Measurements from ENCODE around the gene TNC. TPM values are rescaled to one million over a fixed set of nuclear protein-coding genes. Genes with fewer than 3 reads are reported as not detected.

Gene TNC
- total RNA-seq: 10 to 100 TPM in 2 of 4 donors, 1 to 10 TPM in 2; 4.8 to 47.0 (median 17.3) TPM

DNA sequence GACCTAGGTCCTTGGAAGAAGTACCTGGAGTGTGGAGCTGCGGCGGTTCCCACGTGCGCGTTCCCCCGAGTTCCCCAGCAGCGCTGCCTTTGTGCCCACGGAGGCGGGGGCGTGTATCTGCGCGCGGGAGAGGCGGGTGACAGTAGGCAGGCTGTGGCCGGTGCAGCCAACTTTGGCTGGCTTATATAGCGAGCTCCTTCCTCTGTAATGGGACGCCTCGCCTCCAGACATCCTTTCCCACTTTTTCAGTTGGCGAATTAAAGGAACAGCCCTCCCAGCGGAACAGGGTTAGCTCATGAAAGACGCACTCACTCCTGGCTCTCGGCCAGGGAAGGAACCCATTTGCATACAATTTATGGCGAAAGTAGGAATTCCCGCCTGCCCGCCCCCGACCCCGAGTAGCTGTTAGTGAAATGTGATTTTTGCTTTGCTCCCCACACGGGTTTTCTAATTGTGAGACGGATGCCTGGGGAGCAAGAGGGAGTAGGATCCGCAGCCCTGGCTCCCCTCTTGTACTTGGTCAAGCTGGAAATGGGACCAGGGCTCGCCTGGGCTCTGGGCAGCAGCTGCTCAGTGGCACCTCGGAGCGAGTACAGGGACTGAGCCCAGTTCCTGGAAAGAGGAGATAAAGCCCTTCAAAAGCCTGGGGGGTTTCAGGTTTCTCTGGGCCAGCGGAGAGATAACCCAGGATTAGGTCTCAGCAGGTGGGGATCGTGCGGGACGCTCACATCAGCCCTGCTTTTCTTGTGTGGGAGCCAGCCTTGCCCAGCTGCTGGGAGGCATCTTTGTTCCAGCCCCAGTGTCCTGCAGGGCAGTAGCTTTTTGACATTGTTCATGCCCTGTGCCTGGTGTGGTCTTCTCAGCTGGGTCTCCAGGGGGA lies at the start of gene TNC:
TSS of gene TNC (minus strand) at position 159 of the 880 bp plus-strand sequence. CDS start 27,139 bp downstream, outside the sequence.
- TF ChIP-seq POLR2A (IDR thresholded peaks at IDR 0.05): no peak
- TF ChIP-seq, protein P1, sequence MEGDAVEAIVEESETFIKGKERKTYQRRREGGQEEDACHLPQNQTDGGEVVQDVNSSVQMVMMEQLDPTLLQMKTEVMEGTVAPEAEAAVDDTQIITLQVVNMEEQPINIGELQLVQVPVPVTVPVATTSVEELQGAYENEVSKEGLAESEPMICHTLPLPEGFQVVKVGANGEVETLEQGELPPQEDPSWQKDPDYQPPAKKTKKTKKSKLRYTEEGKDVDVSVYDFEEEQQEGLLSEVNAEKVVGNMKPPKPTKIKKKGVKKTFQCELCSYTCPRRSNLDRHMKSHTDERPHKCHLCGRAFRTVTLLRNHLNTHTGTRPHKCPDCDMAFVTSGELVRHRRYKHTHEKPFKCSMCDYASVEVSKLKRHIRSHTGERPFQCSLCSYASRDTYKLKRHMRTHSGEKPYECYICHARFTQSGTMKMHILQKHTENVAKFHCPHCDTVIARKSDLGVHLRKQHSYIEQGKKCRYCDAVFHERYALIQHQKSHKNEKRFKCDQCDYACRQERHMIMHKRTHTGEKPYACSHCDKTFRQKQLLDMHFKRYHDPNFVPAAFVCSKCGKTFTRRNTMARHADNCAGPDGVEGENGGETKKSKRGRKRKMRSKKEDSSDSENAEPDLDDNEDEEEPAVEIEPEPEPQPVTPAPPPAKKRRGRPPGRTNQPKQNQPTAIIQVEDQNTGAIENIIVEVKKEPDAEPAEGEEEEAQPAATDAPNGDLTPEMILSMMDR (IDR thresholded peaks at IDR 0.05): no peak
- no peak within 1 kb of the TSS for H3K4me3 ChIP-seq (ENCODE audit: low read depth, poor library complexity, severe bottlenecking)
- intact Hi-C loops (cut with DNase I; ENCODE audit: low total_unique reads): no loop called here
- 1% methylated on average over 30 to 37 of the region's 37 CpGs for WGBS, 2 donors
- DNase-seq (ENCODE audit: low spot score in 2 of 2): peak; percentile 36 to 92

- 41 to 58% methylated on average over 3 of the region's 3 CpGs for WGBS, 2 donors
- no peak overlapping the region for H3K4me3 ChIP-seq (ENCODE audit: low read depth, poor library complexity, severe bottlenecking)
- TF ChIP-seq POLR2A (IDR thresholded peaks at IDR 0.05): no peak
- TF ChIP-seq, protein P1 (IDR thresholded peaks at IDR 0.05): no peak
- intact Hi-C loops (cut with DNase I; ENCODE audit: low total_unique reads): no loop called here
- DNase-seq (ENCODE audit: low spot score in 2 of 2): no peak
Measured at GRCh38 chr9:115167175-115167574, 49.2 kb upstream of the TNC start.

DNA sequence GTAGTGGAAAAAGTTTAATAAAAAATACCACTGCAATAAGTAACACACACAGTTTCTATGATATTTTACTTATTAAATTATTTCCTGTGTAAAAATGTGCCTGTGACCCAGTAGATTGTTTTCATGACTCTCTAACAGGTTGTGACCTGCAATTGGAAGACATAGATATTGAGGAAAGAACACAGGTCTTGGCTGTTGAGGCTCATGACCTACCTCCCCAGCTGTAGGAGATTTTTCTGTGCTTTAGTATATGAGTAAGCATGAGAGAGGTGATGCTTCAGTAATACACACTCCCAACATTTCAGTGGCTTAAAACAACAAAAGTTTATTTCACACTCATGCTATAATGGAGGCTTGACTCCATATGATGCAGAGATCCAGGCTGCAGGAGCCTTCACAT lies 47.3 kb upstream of the TNC start:
- no peak for TF ChIP-seq POLR2A (IDR thresholded peaks at IDR 0.05)
- TF ChIP-seq, protein P1 (IDR thresholded peaks at IDR 0.05): no peak
- H3K4me3 ChIP-seq (ENCODE audit: low read depth, poor library complexity, severe bottlenecking): no peak overlapping the region
- no peak for DNase-seq (ENCODE audit: low spot score in 2 of 2)
- intact Hi-C loops (cut with DNase I; ENCODE audit: low total_unique reads): no loop called here

- peak; percentile 29 to 88 for DNase-seq (ENCODE audit: low spot score in 2 of 2)
- WGBS, 2 donors: 24 to 45% methylated on average over 3 of the region's 3 CpGs
- no peak for TF ChIP-seq POLR2A (IDR thresholded peaks at IDR 0.05)
- TF ChIP-seq, protein P1 (IDR thresholded peaks at IDR 0.05): no peak
- no peak overlapping the region for H3K4me3 ChIP-seq (ENCODE audit: low read depth, poor library complexity, severe bottlenecking)
- intact Hi-C loops (cut with DNase I; ENCODE audit: low total_unique reads): no loop called here
Measured at GRCh38 chr9:115164511-115164974, 46.6 kb upstream of the TNC start.

GRCh38 chr9:115162946-115163345 lies 45.0 kb upstream of the TNC start:
- WGBS, 2 donors: 88 to 89% methylated on average over 1 of the region's 1 CpG
- TF ChIP-seq, protein P1 (IDR thresholded peaks at IDR 0.05): no peak
- no peak for TF ChIP-seq POLR2A (IDR thresholded peaks at IDR 0.05)
- no peak for DNase-seq (ENCODE audit: low spot score in 2 of 2)
- H3K4me3 ChIP-seq (ENCODE audit: low read depth, poor library complexity, severe bottlenecking): no peak overlapping the region
- intact Hi-C loops (cut with DNase I; ENCODE audit: low total_unique reads): no loop called here

Data from lower leg skin (tissue), 4 donors.